HCT116 (cell line): ENCODE data around the gene GARIN5A. TPM values are rescaled to one million over a fixed set of nuclear protein-coding genes. Genes with fewer than 3 reads are reported as not detected.

ENCODE experiments used
- ATAC-seq: fragments of 200-7000 bp; cut with Tn5 transposase; 2 replicates; pipeline ENCODE4 v1.9.1; 2020; ENCODE audit warnings: mild to moderate bottlenecking, moderate library complexity
- BruUV-seq: library from RNA; stranded (reverse); fragments of 400-500 nt; replicated peaks from 2 replicates; lab custom pipeline; 2021; lab: Mats Ljungman, UMichigan
- CTCF ChIA-PET: fragments of 300-600 bp; sonication (Branson Sonifier 250); formaldehyde crosslinking; loops from one replicate; lab custom pipeline; 2021; ENCODE audit warnings: antibody characterized with exemption; lab: Charles Lee
- POLR2A ChIA-PET: fragments of 300-600, 350-600 bp; sonication (Branson Sonifier 250); formaldehyde crosslinking; loops from one replicate; lab custom pipeline; 2021; ENCODE audit warnings: antibody characterized with exemption; lab: Charles Lee
- RAD21 ChIA-PET, 2 experiments: fragments of 300-600 bp; sonication (Branson Sonifier 250); formaldehyde crosslinking; loops; one replicate each; lab custom pipeline; 2023; ENCODE audit warnings: low total read pairs in 2 of 2; ENCODE audit not compliant: uncharacterized antibody in 2 of 2, unreplicated experiment in 2 of 2, low non-redundant PET in 1 of 2; lab: Charles Lee
- DNase-seq: peaks from one replicate; pipeline ENCODE4 v3.0.0-alpha.2; 2010; ENCODE audit warnings: low read depth, low spot score
- H2AFZ ChIP-seq: fragments of 200-600 bp; shearing (Covaris generic), sonication (generic); 2 replicates; pipeline ENCODE4 v1.6.1; 2017; ENCODE audit warnings: low read depth, mixed run types, mixed read lengths, antibody characterized with exemption, low read length; ENCODE audit not compliant: poor library complexity, severe bottlenecking
- H3K27ac ChIP-seq: 2 replicates; pipeline ENCODE4 v1.5.1; 2012; ENCODE audit warnings: low read depth, low read length
- H3K27me3 ChIP-seq: fragments of 200-600 bp; sonication (generic); 2 replicates; pipeline ENCODE4 v1.6.1; 2016; ENCODE audit warnings: mixed run types, low read length, mixed read lengths; ENCODE audit not compliant: insufficient read depth
- H3K36me3 ChIP-seq, 2 experiments: fragments of 200-500 bp in 1 of 2; fragments of 200-600 bp in 1 of 2; sonication (Bioruptor generic) in 1 of 2; sonication (generic) in 1 of 2; 2 replicates each; pipeline versions ENCODE4 v1.5.1 to v1.6.1; 2014 to 2016; ENCODE audit warnings: low read length in 2 of 2, inconsistent platforms in 1 of 2, mixed read lengths in 1 of 2, mixed run types in 1 of 2; ENCODE audit not compliant: insufficient read depth in 2 of 2, control insufficient read depth in 1 of 2
- H3K4me1 ChIP-seq, 2 experiments: fragments of 200-600 bp in 1 of 2; sonication (generic) in 1 of 2; 2 replicates each; pipeline versions ENCODE4 v1.5.1 to v1.6.1; 2012 to 2017; ENCODE audit warnings: low read length in 2 of 2, inconsistent platforms in 1 of 2, mild to moderate bottlenecking in 1 of 2, mixed read lengths in 1 of 2, mixed run types in 1 of 2, moderate library complexity in 1 of 2; ENCODE audit not compliant: insufficient read depth in 2 of 2, control insufficient read depth in 1 of 2
- H3K4me2 ChIP-seq: fragments of 200-600 bp; sonication (generic); 2 replicates; pipeline ENCODE4 v1.6.1; 2017; ENCODE audit warnings: mixed run types, low read length, mixed read lengths
- H3K4me3 ChIP-seq, 2 experiments: fragments of 200-600 bp in 1 of 2; sonication (generic) in 1 of 2; replicated peaks in 1 of 2; 2 replicates each; pipeline ENCODE4 v1.5.1; 2011 to 2016; ENCODE audit warnings: low read length in 2 of 2, control low read depth in 1 of 2, low read depth in 1 of 2, mild to moderate bottlenecking in 1 of 2, mixed read lengths in 1 of 2, mixed run types in 1 of 2
- H3K79me2 ChIP-seq: fragments of 200-600 bp; sonication (generic); 2 replicates; pipeline ENCODE4 v1.6.1; 2017; ENCODE audit warnings: mild to moderate bottlenecking, mixed run types, low read length, moderate library complexity, mixed read lengths; ENCODE audit not compliant: insufficient read depth
- H3K9ac ChIP-seq: fragments of 200-600 bp; sonication (generic); 2 replicates; pipeline ENCODE4 v1.6.1; 2016; ENCODE audit warnings: low read length, mixed read lengths
- H3K9me2 ChIP-seq: fragments of 200-600 bp; sonication (generic), shearing (Covaris generic); 2 replicates; pipeline ENCODE4 v1.6.1; 2017; ENCODE audit warnings: mixed run types, mild to moderate bottlenecking, moderate library complexity; ENCODE audit not compliant: insufficient read depth
- H3K9me3 ChIP-seq, 2 experiments: fragments of 200-500 bp in 1 of 2; fragments of 200-600 bp in 1 of 2; sonication (Bioruptor generic) in 1 of 2; sonication (generic) in 1 of 2; 2 replicates each; pipeline ENCODE4 v1.6.1; 2014 to 2017; ENCODE audit warnings: low read length in 2 of 2, mixed read lengths in 2 of 2, inconsistent platforms in 1 of 2, low read depth in 1 of 2, mild to moderate bottlenecking in 1 of 2, mixed run types in 1 of 2, moderate library complexity in 1 of 2; ENCODE audit not compliant: control insufficient read depth in 1 of 2, insufficient read depth in 1 of 2
- H4K20me1 ChIP-seq: fragments of 200-600 bp; sonication (generic), shearing (Covaris generic); 2 replicates; pipeline ENCODE4 v1.6.1; 2017; ENCODE audit warnings: mixed run types, mild to moderate bottlenecking, moderate library complexity; ENCODE audit not compliant: insufficient read depth
- EZH2phosphoT487 ChIP-seq: fragments of 200-600 bp; IDR thresholded peaks from 2 replicates; pipeline ENCODE4 v1.6.1; 2018; ENCODE audit warnings: antibody characterized with exemption, borderline replicate concordance
- JUND ChIP-seq: IDR thresholded peaks from 2 replicates; pipeline ENCODE4 v1.6.1; 2012
- POLR2A ChIP-seq: IDR thresholded peaks from 2 replicates; pipeline ENCODE4 v1.7.0; 2011; ENCODE audit warnings: borderline replicate concordance; ENCODE audit not compliant: insufficient read depth, insufficient read length; ENCODE audit errors: extremely low read depth
- SIN3A ChIP-seq: IDR thresholded peaks from 2 replicates; pipeline ENCODE4 v1.6.1; 2012; ENCODE audit warnings: low read depth
- SRF ChIP-seq: IDR thresholded peaks from 2 replicates; pipeline ENCODE4 v1.6.1; 2012; ENCODE audit warnings: low read depth
- TCF7L2 ChIP-seq: IDR thresholded peaks from 2 replicates; pipeline ENCODE4 v1.7.0; 2011; ENCODE audit warnings: borderline replicate concordance, inconsistent platforms; ENCODE audit not compliant: insufficient read depth, insufficient read length; ENCODE audit errors: extremely low read depth
- YY1 ChIP-seq: IDR thresholded peaks from 2 replicates; pipeline ENCODE4 v1.6.1; 2011; ENCODE audit warnings: low read length, low read depth, moderate library complexity, mild to moderate bottlenecking; ENCODE audit not compliant: insufficient replicate concordance; ENCODE audit errors: extremely low read depth
- ZBTB33 ChIP-seq: IDR thresholded peaks from 2 replicates; pipeline ENCODE4 v1.6.1; 2011; ENCODE audit warnings: mild to moderate bottlenecking, low read length, moderate library complexity; ENCODE audit not compliant: insufficient replicate concordance; ENCODE audit errors: extremely low read depth
- ZFX ChIP-seq: fragments of 450-650 bp; IDR thresholded peaks from 2 replicates; pipeline ENCODE4 v1.6.1; 2017
- intact Hi-C: fragments of 100-400 bp; cut with micrococcal nuclease; formaldehyde crosslinking; loops from 2 replicates; pipeline ENCODE4 v1.10.0; 2022
- total RNA-seq: library from RNA; stranded (reverse); gene quantifications from one replicate; pipeline ENCODE4 v1.2.1, GENCODE V29; 2021; ENCODE audit not compliant: unreplicated experiment
- TF ChIP-seq, protein P1 (sequence below), 3 experiments: fragments of 200-600 bp in 1 of 3; sonication (generic) in 1 of 3; IDR thresholded peaks in 2 of 3; conservative IDR thresholded peaks in 1 of 3; 2 replicates each; pipeline ENCODE4 v1.5.1; 2012 to 2017; ENCODE audit warnings: low read depth in 2 of 3, low read length in 2 of 3, antibody characterized with exemption in 1 of 3, borderline replicate concordance in 1 of 3, control low read depth in 1 of 3, mild to moderate bottlenecking in 1 of 3, mixed read lengths in 1 of 3, mixed run types in 1 of 3, moderate library complexity in 1 of 3; ENCODE audit not compliant: insufficient read depth in 1 of 3
- TF ChIP-seq, protein P2 (sequence below): IDR thresholded peaks from 2 replicates; pipeline ENCODE4 v1.6.1; 2012

Gene GARIN5A
- total RNA-seq, 1 experiment from 2014 or later, result 12.2 TPM

- no peaks in the 10 kb centered on the region; a peak in 1 of 4 replicates for H3K9me3 ChIP-seq
- ChIA-PET CTCF (no interaction called here), POLR2A (no interaction called here), RAD21 (no interaction called here)
- DNase-seq, result no peak
- BruUV-seq, result no TSS peak
- H3K27ac ChIP-seq, result no peak overlapping the region
- no peak for TF ChIP-seq YY1
- no peak for TF ChIP-seq ZFX
- no peak for TF ChIP-seq SIN3A
- no peak for TF ChIP-seq TCF7L2
- no peak for TF ChIP-seq ZBTB33
- TF ChIP-seq POLR2A, result no peak
- no peak for TF ChIP-seq EZH2phosphoT487
- TF ChIP-seq SRF, result no peak
- no peak for TF ChIP-seq JUND
- TF ChIP-seq, protein P1, sequence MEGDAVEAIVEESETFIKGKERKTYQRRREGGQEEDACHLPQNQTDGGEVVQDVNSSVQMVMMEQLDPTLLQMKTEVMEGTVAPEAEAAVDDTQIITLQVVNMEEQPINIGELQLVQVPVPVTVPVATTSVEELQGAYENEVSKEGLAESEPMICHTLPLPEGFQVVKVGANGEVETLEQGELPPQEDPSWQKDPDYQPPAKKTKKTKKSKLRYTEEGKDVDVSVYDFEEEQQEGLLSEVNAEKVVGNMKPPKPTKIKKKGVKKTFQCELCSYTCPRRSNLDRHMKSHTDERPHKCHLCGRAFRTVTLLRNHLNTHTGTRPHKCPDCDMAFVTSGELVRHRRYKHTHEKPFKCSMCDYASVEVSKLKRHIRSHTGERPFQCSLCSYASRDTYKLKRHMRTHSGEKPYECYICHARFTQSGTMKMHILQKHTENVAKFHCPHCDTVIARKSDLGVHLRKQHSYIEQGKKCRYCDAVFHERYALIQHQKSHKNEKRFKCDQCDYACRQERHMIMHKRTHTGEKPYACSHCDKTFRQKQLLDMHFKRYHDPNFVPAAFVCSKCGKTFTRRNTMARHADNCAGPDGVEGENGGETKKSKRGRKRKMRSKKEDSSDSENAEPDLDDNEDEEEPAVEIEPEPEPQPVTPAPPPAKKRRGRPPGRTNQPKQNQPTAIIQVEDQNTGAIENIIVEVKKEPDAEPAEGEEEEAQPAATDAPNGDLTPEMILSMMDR (IDR thresholded peaks at IDR 0.05 in 2 of 3, conservative IDR thresholded peaks at IDR 0.05 in 1 of 3; ENCODE audit: borderline replicate concordance in 1 of 3, insufficient read depth in 1 of 3, low read depth in 2 of 3, low read length in 2 of 3), result no peak
- TF ChIP-seq, protein P2, sequence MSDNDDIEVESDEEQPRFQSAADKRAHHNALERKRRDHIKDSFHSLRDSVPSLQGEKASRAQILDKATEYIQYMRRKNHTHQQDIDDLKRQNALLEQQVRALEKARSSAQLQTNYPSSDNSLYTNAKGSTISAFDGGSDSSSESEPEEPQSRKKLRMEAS, result no peak
- H3K9ac ChIP-seq, result no peak overlapping the region
- H3K36me3 ChIP-seq, result no peaks in the 10 kb centered on the region
- intact Hi-C loops, result no loop called here
- no peak overlapping the region for H3K4me2 ChIP-seq
- H4K20me1 ChIP-seq, result no peaks in the 10 kb centered on the region
- no peak for ATAC-seq
- no peaks in the 10 kb centered on the region for H3K4me1 ChIP-seq
- no peaks in the 10 kb centered on the region for H3K9me2 ChIP-seq
- no peaks in the 10 kb centered on the region for H3K79me2 ChIP-seq
- no peak overlapping the region for H2AFZ ChIP-seq
- no peaks in the 10 kb centered on the region for H3K27me3 ChIP-seq
- H3K4me3 ChIP-seq, result no peak overlapping the region
These were observed 26.1 kb downstream of the GARIN5A start for GRCh38 chr19:50450369-50451222.
